Measurements from ENCODE around the gene RNF187.
A peak's percentile ranks its signal among the peaks of the same experiment; 100 is the strongest.

Gene RNF187

DNA sequence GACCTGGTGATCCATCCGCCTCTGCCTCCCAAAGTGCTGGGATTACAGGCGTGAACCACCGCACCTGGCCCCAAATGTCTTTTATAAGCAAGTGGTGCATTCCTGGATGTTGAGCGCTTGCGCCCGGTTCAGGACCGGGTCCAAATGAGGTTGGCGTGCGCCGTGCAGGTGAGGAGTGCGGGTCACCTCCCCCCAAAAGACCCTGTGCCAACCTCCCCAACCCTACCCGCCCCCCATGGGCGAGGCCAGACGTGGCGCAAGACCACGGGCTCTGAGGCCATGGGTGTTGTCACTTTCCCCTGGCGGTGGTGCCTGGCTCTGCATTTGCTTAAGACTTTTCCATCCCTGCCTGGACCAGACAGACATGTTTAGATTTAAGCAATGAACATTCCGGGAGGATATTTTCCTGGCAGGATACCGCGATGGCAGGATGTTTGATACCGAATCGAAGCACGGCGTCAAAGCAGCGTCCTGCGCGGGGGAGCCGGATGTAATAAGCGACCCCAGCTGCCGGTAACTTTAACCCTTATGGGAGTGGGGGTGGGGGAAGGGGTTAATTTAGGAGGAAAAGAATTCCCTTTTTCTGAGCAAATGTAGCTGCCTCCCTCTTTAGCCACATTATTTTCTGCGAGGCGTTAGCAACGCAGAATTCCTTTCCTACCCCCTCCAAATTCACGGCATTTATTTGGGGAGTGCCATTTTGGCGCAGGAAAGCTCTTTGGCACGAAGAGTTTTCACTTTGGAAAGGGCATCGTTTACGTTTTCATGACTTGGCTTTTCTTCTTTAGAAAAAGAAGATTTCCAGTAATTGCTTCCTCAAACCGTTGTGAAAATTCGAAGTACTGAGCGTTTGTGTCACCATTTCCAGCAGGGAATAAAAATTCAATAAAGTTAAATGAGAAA lies 27.8 kb upstream of the RNF187 start:
- H3K4me3 ChIP-seq (ENCODE audit: low read depth, low read length): peak overlapping the region; percentile 70
- TF ChIP-seq, protein P1, sequence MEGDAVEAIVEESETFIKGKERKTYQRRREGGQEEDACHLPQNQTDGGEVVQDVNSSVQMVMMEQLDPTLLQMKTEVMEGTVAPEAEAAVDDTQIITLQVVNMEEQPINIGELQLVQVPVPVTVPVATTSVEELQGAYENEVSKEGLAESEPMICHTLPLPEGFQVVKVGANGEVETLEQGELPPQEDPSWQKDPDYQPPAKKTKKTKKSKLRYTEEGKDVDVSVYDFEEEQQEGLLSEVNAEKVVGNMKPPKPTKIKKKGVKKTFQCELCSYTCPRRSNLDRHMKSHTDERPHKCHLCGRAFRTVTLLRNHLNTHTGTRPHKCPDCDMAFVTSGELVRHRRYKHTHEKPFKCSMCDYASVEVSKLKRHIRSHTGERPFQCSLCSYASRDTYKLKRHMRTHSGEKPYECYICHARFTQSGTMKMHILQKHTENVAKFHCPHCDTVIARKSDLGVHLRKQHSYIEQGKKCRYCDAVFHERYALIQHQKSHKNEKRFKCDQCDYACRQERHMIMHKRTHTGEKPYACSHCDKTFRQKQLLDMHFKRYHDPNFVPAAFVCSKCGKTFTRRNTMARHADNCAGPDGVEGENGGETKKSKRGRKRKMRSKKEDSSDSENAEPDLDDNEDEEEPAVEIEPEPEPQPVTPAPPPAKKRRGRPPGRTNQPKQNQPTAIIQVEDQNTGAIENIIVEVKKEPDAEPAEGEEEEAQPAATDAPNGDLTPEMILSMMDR (IDR thresholded peaks at IDR 0.05; ENCODE audit: control insufficient read depth, extremely low read depth, insufficient read depth): peak; percentile 58
- peak; percentile 40 for DNase-seq (ENCODE audit: low read depth)

DNA sequence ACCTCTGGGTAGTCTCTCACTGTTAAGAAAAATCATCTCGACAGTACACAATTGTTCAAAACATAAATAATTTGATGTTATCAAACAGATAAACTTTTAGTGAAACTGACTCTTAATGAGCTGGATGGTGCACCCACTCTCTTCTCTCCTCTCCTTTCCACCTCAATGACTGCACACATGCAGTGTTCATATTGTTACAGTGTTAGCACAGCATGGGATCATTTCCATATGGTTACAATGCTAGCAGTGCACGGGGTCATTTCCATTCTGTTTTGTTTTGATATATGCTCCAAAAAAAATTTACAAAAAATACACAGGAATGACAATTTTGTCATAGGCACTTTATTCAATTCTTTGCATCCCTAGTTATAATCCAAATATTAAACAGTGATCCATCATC lies 26.4 kb upstream of the RNF187 start:
- TF ChIP-seq, protein P1 (IDR thresholded peaks at IDR 0.05; ENCODE audit: control insufficient read depth, extremely low read depth, insufficient read depth): no peak
- H3K4me3 ChIP-seq (ENCODE audit: low read depth, low read length): no peak overlapping the region
- DNase-seq (ENCODE audit: low read depth): no peak

DNA sequence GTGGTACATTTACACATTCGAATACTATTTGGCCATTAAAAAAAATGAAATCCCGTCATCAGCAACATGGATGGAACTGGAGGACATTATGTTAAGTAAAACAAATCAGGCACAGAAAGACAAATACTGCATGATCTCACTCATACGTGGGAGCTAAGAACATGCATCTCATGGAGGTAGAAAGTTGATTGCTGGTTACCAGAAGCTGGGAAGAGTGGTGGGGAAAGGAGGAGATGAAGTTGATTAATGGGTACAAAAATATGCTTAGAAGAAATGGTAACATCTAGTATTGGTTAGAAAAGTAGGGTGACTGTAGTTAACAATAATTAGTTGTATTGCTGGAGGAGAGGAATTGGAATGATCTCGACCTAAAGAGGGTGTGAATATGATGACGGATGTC lies 24.6 kb upstream of the RNF187 start:
- no peak overlapping the region for H3K4me3 ChIP-seq (ENCODE audit: low read depth, low read length)
- DNase-seq (ENCODE audit: low read depth): no peak
- TF ChIP-seq, protein P1 (IDR thresholded peaks at IDR 0.05; ENCODE audit: control insufficient read depth, extremely low read depth, insufficient read depth): no peak

DNA sequence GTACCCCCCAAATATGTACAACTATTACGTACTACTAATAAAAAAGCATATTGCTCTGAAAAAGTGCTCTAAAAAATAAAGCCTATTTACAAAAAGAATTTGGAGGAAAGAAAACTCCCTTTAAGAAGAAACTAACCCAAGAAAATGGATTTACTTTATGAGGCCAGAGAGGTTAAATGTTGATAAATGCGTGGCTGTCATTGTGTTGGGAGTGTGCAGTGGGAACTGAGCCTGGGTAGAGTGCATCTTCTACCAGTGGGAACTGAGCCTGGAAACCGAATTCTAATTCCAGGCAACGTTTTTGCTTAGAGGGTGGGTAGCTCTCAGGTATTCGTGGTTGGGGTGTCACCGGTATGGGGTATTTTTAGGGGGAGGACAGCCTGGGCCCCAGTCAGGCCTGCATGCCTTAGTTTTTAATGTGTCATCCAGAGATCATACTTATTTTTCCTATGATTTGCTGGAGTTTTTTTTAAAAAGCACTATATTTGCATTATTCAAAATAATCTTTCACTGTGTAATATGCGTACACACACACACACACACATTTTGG lies 24.1 kb upstream of the RNF187 start:
- TF ChIP-seq, protein P1 (IDR thresholded peaks at IDR 0.05; ENCODE audit: control insufficient read depth, extremely low read depth, insufficient read depth): no peak
- no peak for DNase-seq (ENCODE audit: low read depth)
- H3K4me3 ChIP-seq (ENCODE audit: low read depth, low read length): no peak overlapping the region

DNA sequence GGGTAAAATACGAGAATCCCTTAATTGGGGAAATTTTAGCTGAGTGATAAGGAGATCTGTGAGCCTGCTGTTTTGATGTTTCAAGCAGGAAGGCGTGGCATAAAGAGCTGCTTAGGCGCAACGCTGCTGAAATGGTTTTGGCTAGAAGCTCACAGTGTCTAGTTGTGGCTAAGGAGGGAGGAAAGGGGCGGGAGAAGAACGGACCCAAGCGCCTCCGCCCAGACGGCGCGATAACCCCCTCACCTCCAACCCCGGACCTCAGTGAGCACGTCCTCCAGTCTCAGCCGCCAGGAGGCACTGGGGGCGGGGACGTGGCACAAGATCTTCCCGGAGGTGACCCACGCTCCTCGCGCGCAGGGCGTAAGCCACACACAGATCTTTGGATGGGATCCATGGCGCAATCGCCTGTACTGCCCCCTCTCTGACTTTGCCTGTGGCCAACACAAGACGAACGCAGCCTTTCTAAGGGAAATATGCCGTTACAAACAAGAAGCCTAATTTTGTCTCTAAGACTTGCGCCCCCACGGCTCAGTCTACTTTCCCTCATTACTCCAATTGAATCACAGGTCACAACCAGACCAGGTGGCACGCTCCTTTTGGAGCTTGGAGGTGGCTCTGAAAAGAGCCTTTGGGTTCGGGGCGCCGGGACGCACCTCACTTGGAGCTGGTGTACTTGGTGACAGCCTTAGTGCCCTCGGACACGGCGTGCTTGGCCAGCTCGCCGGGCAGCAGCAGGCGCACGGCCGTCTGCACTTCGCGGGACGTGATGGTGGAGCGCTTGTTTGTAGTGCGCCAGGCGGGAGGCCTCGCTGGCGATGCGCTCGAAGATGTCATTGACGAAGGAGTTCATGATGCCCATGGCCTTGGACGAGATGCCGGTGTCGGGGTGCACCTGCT lies 23.4 kb upstream of the RNF187 start:
- DNase-seq (ENCODE audit: low read depth): no peak
- no peak overlapping the region for H3K4me3 ChIP-seq (ENCODE audit: low read depth, low read length)
- TF ChIP-seq, protein P1 (IDR thresholded peaks at IDR 0.05; ENCODE audit: control insufficient read depth, extremely low read depth, insufficient read depth): no peak

DNA sequence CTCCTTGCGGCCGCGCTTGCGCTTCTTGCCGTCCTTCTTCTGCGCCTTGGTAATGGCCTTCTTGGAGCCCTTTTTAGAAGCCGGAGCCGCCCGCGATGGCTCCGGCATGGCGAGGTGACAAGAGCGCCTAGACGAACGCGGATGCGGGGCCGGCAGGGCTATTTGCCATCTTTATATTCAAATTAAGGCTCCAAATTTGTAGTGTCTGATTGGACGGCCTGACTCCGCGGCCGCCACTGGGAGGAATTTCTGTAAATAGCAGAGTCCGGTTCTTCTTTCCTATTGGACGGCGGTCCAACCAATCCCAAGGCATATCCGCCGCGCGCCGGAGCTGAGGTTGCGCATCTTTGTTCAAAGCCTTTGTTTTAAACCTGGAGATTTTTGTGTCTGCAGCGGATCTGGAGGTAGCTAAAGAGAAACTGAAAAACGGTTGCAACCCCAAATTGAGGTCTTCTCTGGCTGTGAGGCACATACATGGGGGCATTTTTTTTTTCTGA lies 22.6 kb upstream of the RNF187 start:
- DNase-seq (ENCODE audit: low read depth): no peak
- TF ChIP-seq, protein P1 (IDR thresholded peaks at IDR 0.05; ENCODE audit: control insufficient read depth, extremely low read depth, insufficient read depth): no peak
- no peak overlapping the region for H3K4me3 ChIP-seq (ENCODE audit: low read depth, low read length)
